GM20000 (cell line): ENCODE results near the gene ZNF486.
"Not testable (repeated sequence)": the region's sequence is repeated elsewhere in the genome, so short reads cannot be mapped to it uniquely, and the experiment has no call there.

Experiments used
- DNase-seq: peaks from one replicate; pipeline ENCODE4 v3.0.0; 2012; ENCODE audit warnings: low spot score
- TF ChIP-seq, protein P1 (sequence below): IDR thresholded peaks from 2 replicates; pipeline ENCODE4 v1.5.1; 2012; ENCODE audit warnings: mild to moderate bottlenecking, control low read depth; ENCODE audit errors: extremely low read depth, missing control alignments

Gene ZNF486

GRCh38 chr19:20162821-20163220 lies 4.2 kb upstream of the ZNF486 start:
- TF ChIP-seq, protein P1, sequence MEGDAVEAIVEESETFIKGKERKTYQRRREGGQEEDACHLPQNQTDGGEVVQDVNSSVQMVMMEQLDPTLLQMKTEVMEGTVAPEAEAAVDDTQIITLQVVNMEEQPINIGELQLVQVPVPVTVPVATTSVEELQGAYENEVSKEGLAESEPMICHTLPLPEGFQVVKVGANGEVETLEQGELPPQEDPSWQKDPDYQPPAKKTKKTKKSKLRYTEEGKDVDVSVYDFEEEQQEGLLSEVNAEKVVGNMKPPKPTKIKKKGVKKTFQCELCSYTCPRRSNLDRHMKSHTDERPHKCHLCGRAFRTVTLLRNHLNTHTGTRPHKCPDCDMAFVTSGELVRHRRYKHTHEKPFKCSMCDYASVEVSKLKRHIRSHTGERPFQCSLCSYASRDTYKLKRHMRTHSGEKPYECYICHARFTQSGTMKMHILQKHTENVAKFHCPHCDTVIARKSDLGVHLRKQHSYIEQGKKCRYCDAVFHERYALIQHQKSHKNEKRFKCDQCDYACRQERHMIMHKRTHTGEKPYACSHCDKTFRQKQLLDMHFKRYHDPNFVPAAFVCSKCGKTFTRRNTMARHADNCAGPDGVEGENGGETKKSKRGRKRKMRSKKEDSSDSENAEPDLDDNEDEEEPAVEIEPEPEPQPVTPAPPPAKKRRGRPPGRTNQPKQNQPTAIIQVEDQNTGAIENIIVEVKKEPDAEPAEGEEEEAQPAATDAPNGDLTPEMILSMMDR: no peak
- DNase-seq: no peak

DNA sequence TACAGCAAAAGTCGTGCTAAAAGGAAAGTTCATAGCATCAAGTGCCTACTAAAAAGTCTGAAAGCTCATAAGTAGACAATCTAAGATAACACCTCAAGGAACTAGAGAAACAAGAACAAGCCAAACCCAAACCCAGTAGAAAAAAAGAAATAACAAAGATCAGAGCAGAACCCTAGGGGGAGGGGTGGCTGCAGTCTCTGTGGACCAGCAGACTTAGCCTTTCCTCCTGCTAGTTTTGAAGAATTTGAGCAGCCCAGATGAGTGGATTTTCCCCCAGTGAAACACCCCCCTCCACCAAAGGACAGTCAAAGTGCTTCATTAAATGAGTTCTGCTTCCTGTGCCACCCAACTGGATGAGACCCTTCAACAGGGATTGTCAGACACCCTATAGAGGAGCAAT lies 2.6 kb upstream of the ZNF486 start:
- TF ChIP-seq, protein P1: no peak
- no peak for DNase-seq

- no peak for DNase-seq
- TF ChIP-seq, protein P1: no peak
These were observed 932 bp upstream of the ZNF486 start for GRCh38 chr19:20165971-20166592.

DNA sequence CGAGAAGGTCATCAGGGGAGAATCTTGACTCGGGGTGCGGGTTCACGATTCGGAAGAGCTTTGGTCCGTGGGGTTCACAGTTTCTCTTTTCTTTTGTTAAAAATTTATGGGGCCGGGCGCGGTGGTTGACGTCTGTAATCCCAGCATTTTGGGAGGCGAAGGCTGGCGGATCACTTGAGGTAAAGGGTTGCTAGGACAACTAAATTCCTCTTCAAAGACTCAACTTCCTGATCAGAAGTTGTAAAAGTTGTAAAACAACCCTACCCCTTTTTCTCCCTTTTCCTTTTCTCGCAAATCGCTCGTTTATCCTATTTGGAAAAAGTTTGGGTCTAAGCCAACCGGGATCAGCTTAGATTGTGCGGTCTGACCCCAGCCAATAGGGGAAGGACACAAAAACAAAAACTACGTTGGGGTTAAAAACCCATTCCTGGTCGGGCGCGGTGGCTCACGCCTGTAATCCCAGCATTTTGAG lies 673 bp downstream of the ZNF486 start:
- TF ChIP-seq, protein P1: no peak
- no peak for DNase-seq

- TF ChIP-seq, protein P1: no peak
- DNase-seq: no peak
These were observed 4.3 kb downstream of the ZNF486 start for GRCh38 chr19:20171285-20171684.

- not testable (repeated sequence) for DNase-seq
These were observed 8.8 kb downstream of the ZNF486 start for GRCh38 chr19:20175848-20176247.

GRCh38 chr19:20179956-20180355 lies 12.9 kb downstream of the ZNF486 start:
- not testable (repeated sequence) for DNase-seq

- TF ChIP-seq, protein P1: no peak
- DNase-seq: no peak
These were observed 15.3 kb downstream of the ZNF486 start for GRCh38 chr19:20182222-20182785.
